ENCODE data around the gene CTTNBP2NL. TPM values are rescaled to one million over a fixed set of nuclear protein-coding genes. Genes with fewer than 3 reads are reported as not detected.

Gene CTTNBP2NL
- total and polyA plus RNA-seq, 10 of the 15 experiments (the other 5 are each of a cell fraction or from before 2014, with no cell fraction given): 2.1 to 11.3 (median 5.6) TPM

DNA sequence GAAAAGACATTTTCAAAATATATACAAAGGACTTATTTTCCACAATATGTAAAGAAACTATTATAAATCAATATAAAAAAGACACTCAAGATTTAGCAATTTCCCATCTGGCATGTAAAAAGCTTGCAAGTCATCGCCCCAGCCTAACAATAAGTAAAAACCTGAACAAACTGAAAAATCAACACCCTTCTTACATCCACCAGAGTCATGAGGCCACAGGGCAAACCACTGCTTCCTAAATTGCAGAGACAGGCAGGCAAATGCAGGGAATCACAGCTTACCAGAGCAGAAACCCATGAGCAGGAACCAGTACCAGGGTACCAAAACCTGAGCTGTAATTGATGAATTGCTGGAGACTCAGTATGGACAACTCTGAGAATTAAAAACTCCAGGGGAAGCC, 96.1 kb downstream of the CTTNBP2NL start:
- no peak overlapping the region for H3K27ac ChIP-seq (ENCODE audit: control insufficient read depth, insufficient read depth)
- ATAC-seq (no peak), FAIRE-seq (no peak), DNase-seq (ENCODE audit: low read depth, low spot score) (no peak)
- TF ChIP-seq SREBF1 (IDR thresholded peaks at IDR 0.05; ENCODE audit: low read length): no peak
- TF ChIP-seq, protein P1, sequence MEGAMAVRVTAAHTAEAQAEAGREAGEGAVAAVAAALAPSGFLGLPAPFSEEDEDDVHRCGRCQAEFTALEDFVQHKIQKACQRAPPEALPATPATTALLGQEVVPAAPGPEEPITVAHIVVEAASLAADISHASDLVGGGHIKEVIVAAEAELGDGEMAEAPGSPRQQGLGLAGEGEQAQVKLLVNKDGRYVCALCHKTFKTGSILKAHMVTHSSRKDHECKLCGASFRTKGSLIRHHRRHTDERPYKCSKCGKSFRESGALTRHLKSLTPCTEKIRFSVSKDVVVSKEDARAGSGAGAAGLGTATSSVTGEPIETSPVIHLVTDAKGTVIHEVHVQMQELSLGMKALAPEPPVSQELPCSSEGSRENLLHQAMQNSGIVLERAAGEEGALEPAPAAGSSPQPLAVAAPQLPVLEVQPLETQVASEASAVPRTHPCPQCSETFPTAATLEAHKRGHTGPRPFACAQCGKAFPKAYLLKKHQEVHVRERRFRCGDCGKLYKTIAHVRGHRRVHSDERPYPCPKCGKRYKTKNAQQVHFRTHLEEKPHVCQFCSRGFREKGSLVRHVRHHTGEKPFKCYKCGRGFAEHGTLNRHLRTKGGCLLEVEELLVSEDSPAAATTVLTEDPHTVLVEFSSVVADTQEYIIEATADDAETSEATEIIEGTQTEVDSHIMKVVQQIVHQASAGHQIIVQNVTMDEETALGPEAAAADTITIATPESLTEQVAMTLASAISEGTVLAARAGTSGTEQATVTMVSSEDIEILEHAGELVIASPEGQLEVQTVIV (IDR thresholded peaks at IDR 0.05; ENCODE audit: borderline replicate concordance, partially characterized antibody): no peak
- no peak for TF ChIP-seq MEF2B (IDR thresholded peaks at IDR 0.05; ENCODE audit: partially characterized antibody, poor library complexity, severe bottlenecking)
- TF ChIP-seq RCOR1 (conservative IDR thresholded peaks at IDR 0.05; ENCODE audit: low read depth, low read length): no peak
- TF ChIP-seq SIX5 (IDR thresholded peaks at IDR 0.05; ENCODE audit: low read depth, low read length, severe bottlenecking): no peak
- TF ChIP-seq SREBF2 (IDR thresholded peaks at IDR 0.05; ENCODE audit: low read length): no peak
- TF ChIP-seq EZH2 (IDR thresholded peaks at IDR 0.05; ENCODE audit: borderline replicate concordance, control insufficient read depth, low read depth, low read length): no peak
- no peak for TF ChIP-seq CHD4 (IDR thresholded peaks at IDR 0.05)
- CTCF ChIA-PET: interaction anchor here (0.5 to 1.6 kb wide), 5 partner anchors 10 to 113 kb away, joined by 3 to 5 read pairs (median 3); no protein-coding TSS in a partner anchor
- POLR2A ChIA-PET: no interaction called here
- no peak overlapping the region for H3K4me2 ChIP-seq (ENCODE audit: control insufficient read depth, insufficient read depth)
- H2AFZ ChIP-seq (ENCODE audit: control insufficient read depth, low read depth, low read length): no peak overlapping the region
- no peaks in the 10 kb centered on the region for H3K9me3 ChIP-seq (replicated peaks; ENCODE audit: control insufficient read depth, insufficient read depth, low read length)
- SMC1A ChIA-PET (ENCODE audit: uncharacterized antibody, unreplicated experiment): interaction anchor here (0.6 to 1.7 kb wide), 3 partner anchors 25 to 1178 kb away, joined by 3 to 5 read pairs (median 3); no protein-coding TSS in a partner anchor
- no peaks in the 10 kb centered on the region for H3K4me1 ChIP-seq (ENCODE audit: control insufficient read depth, insufficient read depth, low read length)
- no peak overlapping the region for H3K4me3 ChIP-seq
- no TSS peak for BruUV-seq (replicated peaks)
- RAD21 ChIA-PET (ENCODE audit: unreplicated experiment): no interaction called here
- H3K9ac ChIP-seq (ENCODE audit: control insufficient read depth, insufficient read depth, low read length): no peak overlapping the region
- 36% methylated on average over 1 of the region's 1 CpG for WGBS (ENCODE audit: insufficient coverage, insufficient replicate concordance, low lambda C conversion rate, missing lambda C conversion rate)
- in situ Hi-C loops (cut with MboI): no loop called here
- H3K79me2 ChIP-seq (ENCODE audit: control insufficient read depth, insufficient read depth, low read length): no peaks in the 10 kb centered on the region
- intact Hi-C loops (cut with micrococcal nuclease; ENCODE audit: unreplicated experiment): no loop called here
- no peaks in the 10 kb centered on the region for H3K36me3 ChIP-seq (ENCODE audit: control insufficient read depth in 2 of 2, insufficient read depth in 2 of 2, low read length in 1 of 2)
- no peaks in the 10 kb centered on the region for H4K20me1 ChIP-seq (ENCODE audit: control insufficient read depth, insufficient read depth)
- no peaks in the 10 kb centered on the region for H3K27me3 ChIP-seq (replicated peaks in 1 of 2; ENCODE audit: control insufficient read depth in 2 of 2, insufficient read depth in 2 of 2, low read length in 1 of 2)
